Posterior cingulate gyrus (tissue), 11 donors: ENCODE measurements around the gene MAST4.
A peak's percentile ranks its signal among the peaks of the same experiment; 100 is the strongest.

ENCODE experiments used
- DNase-seq, 10 donors: peaks; one replicate each; pipeline versions ENCODE4 v3.0.0 to v3.0.0-alpha.2; 2020 to 2021; ENCODE audit warnings: mixed read lengths in 3 of 10
- intact Hi-C: fragments of 100-400 bp; cut with DNase I; formaldehyde crosslinking; loops from one replicate; pipeline ENCODE4 v1.15.1; 2023

MAST4 gene

GRCh38 chr5:66828548-66829357 is 232.6 kb downstream of the MAST4 start:
- intact Hi-C loops, result no loop called here
- DNase-seq, result peak; percentile 48 to 96 (median 72)

- DNase-seq, result no peak
- intact Hi-C loops, result no loop called here
Observed at GRCh38 chr5:66829358-66829674, 233.1 kb downstream of the MAST4 start.

GRCh38 chr5:66829826-66830225 is 233.6 kb downstream of the MAST4 start:
- intact Hi-C loops, result no loop called here
- no peak for DNase-seq

GRCh38 chr5:66830636-66831035 is 234.4 kb downstream of the MAST4 start:
- intact Hi-C loops, result no loop called here
- no peak for DNase-seq

GRCh38 chr5:66839636-66840185 is 243.5 kb downstream of the MAST4 start:
- no peak for DNase-seq
- intact Hi-C loops, result no loop called here

GRCh38 chr5:66840511-66841013 is 244.4 kb downstream of the MAST4 start:
- no peak for DNase-seq
- intact Hi-C loops, result no loop called here

GRCh38 chr5:66841264-66841663 is 245.1 kb downstream of the MAST4 start:
- no peak for DNase-seq
- intact Hi-C loops, result no loop called here

GRCh38 chr5:66842540-66842939 is 246.3 kb downstream of the MAST4 start:
- no peak for DNase-seq
- intact Hi-C loops, result no loop called here

- DNase-seq, result no peak
- intact Hi-C loops, result no loop called here
Observed at GRCh38 chr5:66843065-66843464, 246.9 kb downstream of the MAST4 start.

- intact Hi-C loops, result no loop called here
Observed at GRCh38 chr5:66848749-66849641, 252.8 kb downstream of the MAST4 start.

GRCh38 chr5:66849803-66850202 is 253.6 kb downstream of the MAST4 start:
- intact Hi-C loops, result no loop called here
- DNase-seq, result no peak

More at GRCh38 chr5:66848749-66849641, 252.8 kb downstream of the MAST4 start:
- no peak for DNase-seq

- intact Hi-C loops, result no loop called here
- DNase-seq, result no peak
Observed at GRCh38 chr5:66850354-66851075, 254.3 kb downstream of the MAST4 start.

GRCh38 chr5:66851306-66851705 is 255.1 kb downstream of the MAST4 start:
- intact Hi-C loops, result no loop called here
- DNase-seq, result no peak

- intact Hi-C loops, result no loop called here
- no peak for DNase-seq
Observed at GRCh38 chr5:66854416-66854815, 258.2 kb downstream of the MAST4 start.

GRCh38 chr5:66856041-66856805 is 260.0 kb downstream of the MAST4 start:
- no peak for DNase-seq

GRCh38 chr5:66859526-66859925 is 263.3 kb downstream of the MAST4 start:
- intact Hi-C loops, result no loop called here

More at GRCh38 chr5:66856041-66856805, 260.0 kb downstream of the MAST4 start:
- intact Hi-C loops, result no loop called here

GRCh38 chr5:66860199-66860975 is 264.2 kb downstream of the MAST4 start:
- no peak for DNase-seq
- intact Hi-C loops, result no loop called here

More at GRCh38 chr5:66859526-66859925, 263.3 kb downstream of the MAST4 start:
- DNase-seq, result no peak

- DNase-seq, result no peak
- intact Hi-C loops, result no loop called here
Observed at GRCh38 chr5:66861402-66861801, 265.2 kb downstream of the MAST4 start.

GRCh38 chr5:66862020-66862419 is 265.8 kb downstream of the MAST4 start:
- intact Hi-C loops, result no loop called here

More at GRCh38 chr5:66862020-66862419, 265.8 kb downstream of the MAST4 start:
- no peak for DNase-seq
